Astrocyte (in vitro differentiated cells and primary cell): Measurements from ENCODE around the gene GMDS.

Experiments used
- EZH2 ChIP-seq: IDR thresholded peaks from 2 replicates; pipeline ENCODE4 v1.6.1; 2012; ENCODE audit warnings: mild to moderate bottlenecking, low read length, inconsistent platforms; ENCODE audit not compliant: insufficient read depth
- TF ChIP-seq, protein P1 (sequence below): IDR thresholded peaks from 2 replicates; pipeline ENCODE4 v1.5.1; 2011; ENCODE audit warnings: low read depth, mild to moderate bottlenecking, inconsistent platforms, low read length, moderate library complexity; ENCODE audit not compliant: insufficient read depth

DNA sequence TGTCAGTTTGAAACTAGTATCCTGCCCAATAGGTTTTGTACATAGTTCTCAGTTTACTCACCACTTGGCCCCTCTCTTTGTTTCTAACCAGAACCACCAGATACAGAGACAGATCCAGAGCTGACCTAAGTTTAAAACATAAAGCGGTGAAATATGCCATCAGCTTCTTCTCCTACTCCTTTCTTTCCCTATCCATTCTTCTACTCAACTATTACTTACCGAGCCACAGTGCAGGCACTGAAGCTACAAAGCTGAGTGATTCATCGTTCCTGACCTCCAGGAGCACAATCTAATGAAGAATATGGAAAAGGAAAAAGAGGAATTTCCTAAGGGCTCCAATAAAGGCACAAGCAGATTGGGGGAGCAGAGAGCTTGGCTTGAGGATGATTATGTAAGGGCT is 349.7 kb downstream of the GMDS start:
- TF ChIP-seq, protein P1, sequence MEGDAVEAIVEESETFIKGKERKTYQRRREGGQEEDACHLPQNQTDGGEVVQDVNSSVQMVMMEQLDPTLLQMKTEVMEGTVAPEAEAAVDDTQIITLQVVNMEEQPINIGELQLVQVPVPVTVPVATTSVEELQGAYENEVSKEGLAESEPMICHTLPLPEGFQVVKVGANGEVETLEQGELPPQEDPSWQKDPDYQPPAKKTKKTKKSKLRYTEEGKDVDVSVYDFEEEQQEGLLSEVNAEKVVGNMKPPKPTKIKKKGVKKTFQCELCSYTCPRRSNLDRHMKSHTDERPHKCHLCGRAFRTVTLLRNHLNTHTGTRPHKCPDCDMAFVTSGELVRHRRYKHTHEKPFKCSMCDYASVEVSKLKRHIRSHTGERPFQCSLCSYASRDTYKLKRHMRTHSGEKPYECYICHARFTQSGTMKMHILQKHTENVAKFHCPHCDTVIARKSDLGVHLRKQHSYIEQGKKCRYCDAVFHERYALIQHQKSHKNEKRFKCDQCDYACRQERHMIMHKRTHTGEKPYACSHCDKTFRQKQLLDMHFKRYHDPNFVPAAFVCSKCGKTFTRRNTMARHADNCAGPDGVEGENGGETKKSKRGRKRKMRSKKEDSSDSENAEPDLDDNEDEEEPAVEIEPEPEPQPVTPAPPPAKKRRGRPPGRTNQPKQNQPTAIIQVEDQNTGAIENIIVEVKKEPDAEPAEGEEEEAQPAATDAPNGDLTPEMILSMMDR, result no peak
- TF ChIP-seq EZH2, result no peak
